GM21786 (cell line): ENCODE data around the gene MRPL37.
"Not testable (repeated sequence)": the region's sequence is repeated elsewhere in the genome, so short reads cannot be mapped to it uniquely, and the experiment has no call there.

Experiments used
- ATAC-seq: cut with Tn5 transposase; IDR thresholded peaks from one replicate; pipeline ENCODE4 v1.9.1; 2021; ENCODE audit not compliant: unreplicated experiment

MRPL37 gene

DNA sequence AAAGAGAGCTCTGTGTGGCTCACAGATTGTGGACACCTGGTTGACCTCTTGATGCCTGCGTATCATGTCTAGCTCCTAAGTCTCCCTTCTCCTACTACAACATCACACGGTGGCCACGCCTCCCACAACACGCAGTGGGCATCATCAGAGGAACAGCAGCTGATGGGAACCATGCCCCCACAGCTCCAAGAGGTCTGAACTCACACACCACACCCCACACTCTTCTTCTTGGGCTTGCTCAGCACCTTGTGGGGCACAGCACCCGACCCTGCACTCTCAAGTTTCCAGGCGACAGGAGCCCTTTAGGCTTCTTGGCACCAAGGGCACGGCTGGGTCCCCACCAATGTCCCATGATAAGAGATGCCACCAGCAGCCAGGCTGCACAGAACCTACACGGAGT is 28.4 kb upstream of the MRPL37 start:
- no peak for ATAC-seq

DNA sequence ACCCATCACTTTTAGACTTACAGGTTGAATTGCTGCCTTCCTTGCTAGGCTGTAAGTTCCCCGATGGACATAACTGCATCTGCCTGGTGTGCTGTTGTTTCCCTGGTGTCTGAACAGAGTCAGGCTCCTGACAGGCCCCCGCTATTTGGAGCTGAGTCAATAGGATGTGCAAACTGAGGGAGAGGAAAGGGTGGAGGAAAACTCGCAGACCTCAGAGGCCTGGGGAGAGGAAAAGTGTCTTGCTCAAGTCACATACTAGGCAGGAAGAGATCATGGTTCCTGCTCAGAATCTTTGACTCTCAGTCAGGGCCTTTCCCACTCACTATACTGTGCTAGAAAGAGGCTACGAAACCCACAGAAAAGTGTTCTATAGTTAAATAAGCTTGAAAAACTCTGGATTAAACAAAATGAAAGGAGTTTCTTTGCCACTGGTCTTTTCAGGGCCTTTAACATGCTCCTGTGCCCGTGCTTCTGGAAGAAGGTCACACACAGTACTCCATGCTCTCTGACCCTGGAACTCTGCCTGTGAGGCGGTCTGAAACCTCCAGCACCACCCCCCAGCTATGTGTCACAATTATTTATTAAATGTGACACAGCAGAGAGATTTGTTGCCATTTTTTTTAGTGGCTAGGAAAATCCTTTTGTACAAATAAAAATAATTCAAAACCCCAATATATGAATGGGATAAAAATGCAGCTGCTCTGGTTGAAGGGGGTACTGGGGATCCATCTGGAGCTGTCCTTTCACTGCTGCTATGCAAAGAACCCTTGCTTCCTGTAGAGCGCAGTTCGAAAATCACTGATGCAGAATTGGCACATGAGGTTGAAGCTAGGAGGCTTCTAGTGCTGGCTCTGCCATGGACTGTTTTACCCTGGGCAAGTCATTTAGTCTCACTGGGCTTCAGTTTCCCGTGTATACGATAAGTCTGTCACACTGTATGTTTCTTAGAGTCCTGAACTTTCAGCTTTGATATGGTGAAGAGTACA is 27.1 kb upstream of the MRPL37 start:
- ATAC-seq: no peak

DNA sequence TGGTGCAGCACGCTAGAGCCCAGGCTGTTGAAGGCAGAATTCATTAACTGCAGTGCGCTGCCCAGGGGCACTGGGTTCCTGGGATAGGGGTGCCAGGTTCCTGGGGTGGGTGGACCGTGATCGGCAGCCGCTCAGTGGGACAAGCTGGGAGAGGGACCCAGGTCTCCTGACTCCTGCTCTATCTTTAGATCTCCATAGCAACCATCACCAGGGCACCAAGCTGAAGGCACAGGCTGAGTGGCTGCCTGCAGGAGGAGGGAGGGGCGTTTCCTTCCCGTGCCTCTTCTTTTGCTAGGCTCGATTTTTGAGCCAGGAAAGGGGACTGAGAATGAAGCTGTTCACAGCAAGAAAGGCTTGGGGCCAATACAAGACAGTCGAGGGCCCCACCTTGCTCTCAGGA is 26.3 kb upstream of the MRPL37 start:
- no peak for ATAC-seq

- no peak for ATAC-seq
These were observed 25.9 kb upstream of the MRPL37 start for GRCh38 chr1:54174106-54174505.

GRCh38 chr1:54176621-54177327 is 23.2 kb upstream of the MRPL37 start:
- ATAC-seq: no peak

GRCh38 chr1:54177726-54178125 is 22.2 kb upstream of the MRPL37 start:
- ATAC-seq: no peak

DNA sequence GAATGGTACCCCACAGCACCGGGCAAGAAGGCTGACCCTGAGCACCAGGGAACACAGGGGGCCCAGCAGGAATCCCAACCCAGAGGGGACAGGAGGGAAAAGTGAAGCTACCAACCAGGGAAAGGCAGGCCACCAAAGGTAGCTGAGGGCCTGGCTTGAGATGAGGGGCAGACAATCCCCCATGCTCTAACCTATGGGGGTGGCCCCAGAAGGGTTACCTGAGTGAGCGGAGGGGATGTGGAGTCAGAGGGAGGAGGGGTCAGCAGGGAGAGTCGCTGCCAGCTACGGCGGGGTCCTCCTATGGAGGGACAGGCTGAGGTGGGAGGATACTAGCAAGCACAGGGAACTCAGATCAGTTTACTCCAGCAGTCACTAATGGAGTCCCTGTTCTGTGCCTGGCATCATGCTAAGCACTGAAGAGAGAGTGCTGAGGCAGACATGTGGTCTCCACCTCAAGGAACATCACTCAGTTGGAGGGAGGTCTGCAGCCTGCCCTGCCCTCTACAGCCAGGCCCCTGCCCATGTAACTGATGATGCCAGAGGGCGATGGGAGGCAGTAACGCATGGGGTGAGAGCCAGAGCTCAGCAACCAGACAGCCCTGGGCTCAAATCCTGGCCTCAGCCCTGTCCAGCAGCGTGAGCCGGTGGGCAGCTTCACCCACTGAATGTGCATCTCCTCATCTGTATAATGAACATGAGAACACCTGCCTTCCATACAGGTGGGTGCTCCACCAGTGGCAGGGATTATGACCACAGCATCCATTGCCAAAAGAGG is 21.5 kb upstream of the MRPL37 start:
- no peak for ATAC-seq

- no peak for ATAC-seq
These were observed 19.1 kb upstream of the MRPL37 start for GRCh38 chr1:54180701-54181360.

GRCh38 chr1:54186056-54186455 is 13.9 kb upstream of the MRPL37 start:
- ATAC-seq: no peak

DNA sequence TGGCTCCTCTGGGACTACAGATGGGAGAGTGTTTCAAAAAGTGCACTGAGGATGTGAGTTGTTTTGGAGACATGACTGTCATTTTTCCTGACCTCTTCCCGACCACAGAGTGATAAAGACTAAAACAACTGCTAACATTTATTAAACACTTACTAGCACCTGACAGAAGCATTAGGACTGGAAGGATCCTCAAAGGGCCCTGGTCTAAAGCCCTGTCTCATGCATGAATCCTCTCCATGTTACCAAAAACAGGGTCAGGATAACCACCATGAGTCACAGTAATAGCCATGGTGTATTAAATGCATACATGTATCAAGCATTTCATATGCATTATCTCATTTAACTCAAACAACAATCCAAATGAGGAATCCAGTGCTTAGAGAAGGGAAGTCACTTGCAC is 11.7 kb upstream of the MRPL37 start:
- no peak for ATAC-seq

DNA sequence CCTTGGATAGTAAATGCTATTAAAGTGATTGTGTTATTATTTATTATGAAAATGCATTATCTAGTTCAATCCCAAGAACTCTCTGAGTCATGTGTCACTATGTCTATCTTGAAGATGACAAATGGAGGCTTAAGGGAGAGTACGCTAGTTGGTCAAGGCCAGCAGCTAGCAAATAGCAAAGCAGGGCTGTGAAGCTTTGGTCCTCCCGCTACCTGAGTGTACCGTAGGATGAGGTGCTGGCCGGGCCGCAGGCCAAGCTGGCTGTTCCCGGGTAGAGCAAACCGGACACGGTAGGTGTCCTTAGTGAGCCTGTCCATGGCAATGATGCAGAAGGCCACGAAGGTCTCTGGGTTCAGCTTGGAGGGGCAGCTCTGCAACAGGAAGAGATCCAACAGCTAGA is 9.4 kb upstream of the MRPL37 start:
- no peak for ATAC-seq

DNA sequence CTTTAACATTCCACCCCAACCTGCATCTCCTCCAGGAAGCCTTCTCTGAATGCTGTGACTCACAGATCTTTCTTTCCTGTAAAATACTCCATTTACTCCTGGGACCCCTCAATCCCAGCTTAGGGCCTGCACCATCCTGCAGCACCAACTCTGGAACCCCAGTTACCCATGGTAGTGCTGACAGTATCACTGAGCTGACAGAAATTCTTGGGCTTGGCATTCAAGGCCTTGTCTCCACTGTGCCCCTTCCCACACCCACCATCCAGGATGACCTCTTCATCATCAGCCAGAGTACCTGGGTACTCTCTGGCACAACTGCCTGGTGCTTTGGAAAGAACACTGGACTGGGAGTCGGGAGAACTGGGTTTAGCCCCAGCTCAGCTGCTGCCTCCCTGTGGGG is 8.4 kb upstream of the MRPL37 start:
- ATAC-seq: no peak

GRCh38 chr1:54193453-54193852 is 6.5 kb upstream of the MRPL37 start:
- ATAC-seq: no peak

GRCh38 chr1:54199151-54199764 is 709 bp upstream of the MRPL37 start:
- no peak for ATAC-seq

GRCh38 chr1:54200519-54200997 is 591 bp downstream of the MRPL37 start:
- ATAC-seq: no peak

- no peak for ATAC-seq
These were observed 4.2 kb downstream of the MRPL37 start for GRCh38 chr1:54204199-54204598.

DNA sequence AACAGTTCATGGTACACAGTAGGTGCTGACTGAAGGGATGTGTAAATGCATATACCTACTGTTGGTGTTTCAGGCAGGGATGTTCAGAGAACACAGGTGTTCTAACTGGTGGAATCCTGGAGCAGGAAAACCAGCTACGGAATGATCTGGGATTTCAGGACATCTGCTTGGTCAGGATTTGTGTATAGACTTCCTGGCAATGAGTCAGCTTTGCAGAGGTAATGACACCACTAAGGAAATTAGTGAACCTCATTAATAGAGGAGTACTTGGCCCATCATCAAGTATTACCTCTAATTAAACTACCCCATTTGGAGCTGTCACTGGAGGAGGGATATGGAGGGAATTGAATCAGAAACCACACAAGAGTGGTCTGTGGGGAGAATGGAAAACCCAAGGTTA is 7.3 kb downstream of the MRPL37 start:
- no peak for ATAC-seq

DNA sequence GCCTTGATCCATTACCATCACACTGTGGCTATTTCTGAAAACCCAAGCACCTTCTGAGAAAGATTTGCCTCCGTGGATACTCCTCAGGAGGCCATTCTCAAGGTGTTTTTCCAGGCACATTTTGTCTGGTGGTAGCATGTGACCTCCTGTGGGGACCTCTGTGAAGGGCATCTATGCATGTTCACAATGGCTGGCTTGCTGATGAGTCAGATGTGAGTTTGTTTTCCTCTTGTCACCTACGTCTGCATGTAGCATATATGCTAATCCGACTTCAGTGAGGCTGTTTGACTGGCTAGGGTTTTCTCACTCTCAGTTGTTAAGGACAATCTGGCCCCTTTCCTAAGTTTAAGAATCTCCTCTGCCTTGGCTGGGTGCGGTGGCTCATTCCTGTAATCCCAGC is 7.9 kb downstream of the MRPL37 start:
- ATAC-seq: not testable (repeated sequence)

DNA sequence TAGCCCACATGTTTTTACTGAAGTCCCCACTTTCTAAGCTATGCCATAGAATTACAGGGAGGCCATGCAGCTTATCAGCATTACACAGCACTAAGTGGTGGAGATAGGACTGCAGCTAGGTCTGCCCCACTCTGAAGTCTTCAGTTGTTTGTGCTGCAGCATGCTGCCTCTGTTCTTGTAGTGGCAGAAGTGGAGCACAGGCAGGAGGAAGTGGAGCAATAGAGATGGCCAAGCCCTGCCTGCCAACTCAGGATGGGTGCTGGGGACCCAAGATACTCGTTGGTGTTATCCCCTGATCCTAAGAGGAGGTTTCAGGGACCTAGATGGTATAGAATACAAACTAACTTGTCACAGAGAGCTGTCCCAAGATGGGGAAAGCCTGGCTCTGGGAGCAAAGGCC is 12.9 kb downstream of the MRPL37 start:
- ATAC-seq: no peak

DNA sequence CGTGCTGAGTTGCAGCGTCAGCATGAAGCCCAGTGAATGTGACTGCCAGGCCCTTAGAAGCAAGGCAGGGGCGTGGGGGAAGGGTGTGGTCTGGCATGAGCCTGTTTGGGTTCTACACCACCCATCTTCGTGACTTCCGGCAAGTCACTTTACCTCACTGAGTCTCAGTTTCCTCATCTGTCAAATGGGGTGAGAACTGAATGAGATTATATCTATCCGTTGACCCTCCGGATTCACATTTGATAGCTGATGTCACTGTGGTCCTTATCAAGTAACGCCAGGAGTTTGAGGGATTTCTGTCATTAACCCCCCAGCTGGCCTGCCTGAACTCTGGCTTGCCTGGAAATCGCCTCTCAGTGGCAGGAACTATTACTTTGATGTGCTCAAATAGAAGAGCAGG is 15.6 kb downstream of the MRPL37 start:
- ATAC-seq: no peak
